ENCODE measurements around the gene UNC119B.
A peak's percentile ranks its signal among the peaks of the same experiment; 100 is the strongest.

Gene UNC119B

GRCh38 chr12:120703311-120703942 is 6.8 kb upstream of the UNC119B start:
- TF ChIP-seq, protein P1, sequence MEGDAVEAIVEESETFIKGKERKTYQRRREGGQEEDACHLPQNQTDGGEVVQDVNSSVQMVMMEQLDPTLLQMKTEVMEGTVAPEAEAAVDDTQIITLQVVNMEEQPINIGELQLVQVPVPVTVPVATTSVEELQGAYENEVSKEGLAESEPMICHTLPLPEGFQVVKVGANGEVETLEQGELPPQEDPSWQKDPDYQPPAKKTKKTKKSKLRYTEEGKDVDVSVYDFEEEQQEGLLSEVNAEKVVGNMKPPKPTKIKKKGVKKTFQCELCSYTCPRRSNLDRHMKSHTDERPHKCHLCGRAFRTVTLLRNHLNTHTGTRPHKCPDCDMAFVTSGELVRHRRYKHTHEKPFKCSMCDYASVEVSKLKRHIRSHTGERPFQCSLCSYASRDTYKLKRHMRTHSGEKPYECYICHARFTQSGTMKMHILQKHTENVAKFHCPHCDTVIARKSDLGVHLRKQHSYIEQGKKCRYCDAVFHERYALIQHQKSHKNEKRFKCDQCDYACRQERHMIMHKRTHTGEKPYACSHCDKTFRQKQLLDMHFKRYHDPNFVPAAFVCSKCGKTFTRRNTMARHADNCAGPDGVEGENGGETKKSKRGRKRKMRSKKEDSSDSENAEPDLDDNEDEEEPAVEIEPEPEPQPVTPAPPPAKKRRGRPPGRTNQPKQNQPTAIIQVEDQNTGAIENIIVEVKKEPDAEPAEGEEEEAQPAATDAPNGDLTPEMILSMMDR (IDR thresholded peaks at IDR 0.05): no peak
- intact Hi-C loops (cut with DNase I; ENCODE audit: low total_unique reads): no loop called here
- Histone ChIP-seq H3K4me1 (peaks cover 0 to 18% (median 15%) of the 10 kb centered on the region in 4 donors), H3K9me3 (no peaks in the 10 kb centered on the region), H3K36me3 (peaks cover 4 to 56% (median 31%) of the 10 kb centered on the region in 3 donors), H3K27ac (no peak overlapping the region), H3K4me3 (no peak overlapping the region), H3K27me3 (no peaks in the 10 kb centered on the region)
- no peak for DNase-seq

DNA sequence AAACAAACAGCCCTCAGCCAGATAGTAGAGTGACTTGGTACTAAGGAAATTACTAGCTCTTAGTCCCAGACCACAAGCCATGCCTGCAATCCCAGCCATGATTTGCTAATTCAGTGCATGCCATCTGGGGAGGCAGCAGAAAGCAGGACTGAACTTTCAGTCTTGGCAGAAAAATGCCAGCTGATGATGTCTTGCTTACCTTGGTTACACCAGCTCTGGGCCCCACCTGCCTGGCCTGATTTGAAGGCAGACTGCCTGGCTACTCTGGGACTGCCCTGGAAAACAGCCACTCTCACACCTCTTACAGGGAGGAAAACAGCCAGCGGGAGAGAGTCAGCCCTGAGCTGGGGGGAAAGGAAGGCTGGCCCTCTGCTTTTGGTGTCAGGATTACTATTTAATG is 4.6 kb upstream of the UNC119B start:
- no peak for DNase-seq
- H3K27me3 ChIP-seq: no peaks in the 10 kb centered on the region
- TF ChIP-seq, protein P1 (IDR thresholded peaks at IDR 0.05): no peak
- H3K4me1 ChIP-seq: peaks cover 0 to 17% (median 14%) of the 10 kb centered on the region in 4 donors
- intact Hi-C loops (cut with DNase I; ENCODE audit: low total_unique reads): no loop called here
- no peak overlapping the region for H3K27ac ChIP-seq
- no peak overlapping the region for H3K4me3 ChIP-seq
- no peaks in the 10 kb centered on the region for H3K9me3 ChIP-seq
- peaks cover 0 to 38% (median 24%) of the 10 kb centered on the region in 3 donors for H3K36me3 ChIP-seq

DNA sequence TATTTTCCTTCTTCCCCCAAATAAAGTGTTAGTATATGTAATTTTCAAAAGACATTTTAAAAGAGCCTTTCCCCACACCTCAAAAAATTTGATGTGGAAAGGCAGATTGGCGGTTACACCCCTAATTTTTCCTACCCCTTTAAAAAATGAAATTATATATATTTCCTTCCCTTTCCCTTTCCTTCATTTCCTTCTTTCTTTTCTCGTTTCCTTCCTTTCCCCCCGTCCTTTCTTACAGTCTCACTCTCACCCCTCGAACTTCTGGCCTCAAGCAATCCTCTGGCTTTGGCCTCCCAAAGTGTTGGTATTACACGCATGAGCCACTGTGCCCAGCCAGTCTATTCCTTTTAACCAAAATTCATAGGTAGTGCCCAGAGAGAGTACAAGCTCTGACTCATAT is 4.2 kb upstream of the UNC119B start:
- H3K36me3 ChIP-seq: peaks cover 0 to 34% (median 20%) of the 10 kb centered on the region in 3 donors
- H3K4me3 ChIP-seq: no peak overlapping the region
- H3K27ac ChIP-seq: no peak overlapping the region
- TF ChIP-seq, protein P1 (IDR thresholded peaks at IDR 0.05): no peak
- peaks cover 0 to 16% (median 12%) of the 10 kb centered on the region in 4 donors for H3K4me1 ChIP-seq
- no peaks in the 10 kb centered on the region for H3K27me3 ChIP-seq
- no peak for DNase-seq
- intact Hi-C loops (cut with DNase I; ENCODE audit: low total_unique reads): no loop called here
- H3K9me3 ChIP-seq: no peaks in the 10 kb centered on the region

GRCh38 chr12:120708651-120709050 is 1.6 kb upstream of the UNC119B start:
- peaks cover 0 to 13% (median 4%) of the 10 kb centered on the region in 3 donors for H3K36me3 ChIP-seq
- intact Hi-C loops (cut with DNase I; ENCODE audit: low total_unique reads): no loop called here

DNA sequence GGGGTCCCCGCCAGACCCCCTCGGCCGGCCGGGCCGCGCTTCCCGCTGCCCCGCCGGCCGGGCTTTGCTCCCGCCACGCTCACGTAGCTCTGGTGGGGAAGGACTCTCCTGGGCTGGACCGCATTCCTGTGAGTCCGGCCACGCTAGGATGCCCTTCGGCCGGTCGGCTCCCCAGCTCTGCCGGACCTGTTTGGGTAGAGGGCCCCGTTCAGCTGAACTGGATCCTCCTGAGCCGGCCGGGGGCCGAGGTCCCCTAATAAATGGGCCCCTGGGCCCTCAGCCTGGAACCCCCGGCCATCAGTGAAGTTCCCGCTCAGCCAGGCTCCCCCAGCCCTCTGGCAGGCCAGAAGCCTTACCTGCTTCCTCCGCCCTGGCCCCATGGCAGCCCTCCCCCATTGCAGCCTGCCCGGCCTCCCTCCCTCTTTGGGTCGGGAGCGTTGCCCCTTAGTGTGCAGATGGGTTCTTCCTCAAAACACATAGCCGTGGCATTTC is 593 bp downstream of the UNC119B start:
- H3K36me3 ChIP-seq: peaks cover 5 to 28% (median 16%) of the 10 kb centered on the region in 3 donors
- H3K4me3 ChIP-seq: peak overlapping the region; percentile 65 to 91
- TF ChIP-seq, protein P1 (IDR thresholded peaks at IDR 0.05): no peak
- intact Hi-C loops (cut with DNase I; ENCODE audit: low total_unique reads): loop anchor here (2.0 to 10.0 kb wide), 4 partner anchors 22 to 264 kb away; partner anchors contain the start of genes HNF1A and POP5
- no peaks in the 10 kb centered on the region for H3K27me3 ChIP-seq
- H3K27ac ChIP-seq: peak overlapping the region; percentile 89 to 90
- no peak for DNase-seq
- H3K9me3 ChIP-seq: no peaks in the 10 kb centered on the region
- peaks cover 0 to 23% (median 16%) of the 10 kb centered on the region in 4 donors for H3K4me1 ChIP-seq

More at GRCh38 chr12:120708651-120709050, 1.6 kb upstream of the UNC119B start:
- no peaks in the 10 kb centered on the region for H3K9me3 ChIP-seq
- TF ChIP-seq, protein P1 (IDR thresholded peaks at IDR 0.05): no peak
- H3K4me3 ChIP-seq: no peak overlapping the region
- no peak overlapping the region for H3K27ac ChIP-seq
- peaks cover 0 to 20% (median 15%) of the 10 kb centered on the region in 4 donors for H3K4me1 ChIP-seq
- DNase-seq: no peak
- no peaks in the 10 kb centered on the region for H3K27me3 ChIP-seq
